HepG2 (cell line): Measurements from ENCODE around the gene DLG1.

Source experiments
- TF ChIP-seq, protein P1 (sequence below): sonication (generic); formaldehyde crosslinking; IDR thresholded peaks from 2 replicates; pipeline ENCODE4 v1.5.0; 2020; ENCODE audit warnings: mild to moderate bottlenecking, missing genetic modification reagents, moderate library complexity
- TF ChIP-seq, protein P2 (sequence below): sonication (generic); formaldehyde crosslinking; IDR thresholded peaks from 2 replicates; pipeline ENCODE4 v1.4.0; 2020; ENCODE audit warnings: missing genetic modification reagents, borderline replicate concordance

DNA sequence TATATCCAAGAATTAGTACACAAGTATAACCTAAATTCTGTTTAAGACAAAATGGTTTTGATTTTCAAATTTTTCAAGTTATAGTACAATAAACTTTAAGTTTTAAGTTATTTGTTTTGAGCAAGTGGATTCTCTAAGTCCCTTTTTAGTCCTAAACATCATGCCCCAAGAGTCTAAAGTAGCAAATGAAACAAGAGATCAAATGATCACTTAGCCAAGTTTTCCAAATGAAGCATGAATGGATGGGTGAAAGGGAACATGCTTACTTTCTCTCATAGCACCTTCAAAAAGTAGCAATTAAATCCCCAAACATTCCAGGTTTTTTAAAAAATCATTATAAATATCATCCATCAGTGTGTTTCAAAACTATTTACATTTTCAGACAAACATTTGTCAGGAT, 19.5 kb downstream of the DLG1 start:
- TF ChIP-seq, protein P1, sequence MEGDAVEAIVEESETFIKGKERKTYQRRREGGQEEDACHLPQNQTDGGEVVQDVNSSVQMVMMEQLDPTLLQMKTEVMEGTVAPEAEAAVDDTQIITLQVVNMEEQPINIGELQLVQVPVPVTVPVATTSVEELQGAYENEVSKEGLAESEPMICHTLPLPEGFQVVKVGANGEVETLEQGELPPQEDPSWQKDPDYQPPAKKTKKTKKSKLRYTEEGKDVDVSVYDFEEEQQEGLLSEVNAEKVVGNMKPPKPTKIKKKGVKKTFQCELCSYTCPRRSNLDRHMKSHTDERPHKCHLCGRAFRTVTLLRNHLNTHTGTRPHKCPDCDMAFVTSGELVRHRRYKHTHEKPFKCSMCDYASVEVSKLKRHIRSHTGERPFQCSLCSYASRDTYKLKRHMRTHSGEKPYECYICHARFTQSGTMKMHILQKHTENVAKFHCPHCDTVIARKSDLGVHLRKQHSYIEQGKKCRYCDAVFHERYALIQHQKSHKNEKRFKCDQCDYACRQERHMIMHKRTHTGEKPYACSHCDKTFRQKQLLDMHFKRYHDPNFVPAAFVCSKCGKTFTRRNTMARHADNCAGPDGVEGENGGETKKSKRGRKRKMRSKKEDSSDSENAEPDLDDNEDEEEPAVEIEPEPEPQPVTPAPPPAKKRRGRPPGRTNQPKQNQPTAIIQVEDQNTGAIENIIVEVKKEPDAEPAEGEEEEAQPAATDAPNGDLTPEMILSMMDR (CRISPR knock-in tag): no peak
- TF ChIP-seq, protein P2, sequence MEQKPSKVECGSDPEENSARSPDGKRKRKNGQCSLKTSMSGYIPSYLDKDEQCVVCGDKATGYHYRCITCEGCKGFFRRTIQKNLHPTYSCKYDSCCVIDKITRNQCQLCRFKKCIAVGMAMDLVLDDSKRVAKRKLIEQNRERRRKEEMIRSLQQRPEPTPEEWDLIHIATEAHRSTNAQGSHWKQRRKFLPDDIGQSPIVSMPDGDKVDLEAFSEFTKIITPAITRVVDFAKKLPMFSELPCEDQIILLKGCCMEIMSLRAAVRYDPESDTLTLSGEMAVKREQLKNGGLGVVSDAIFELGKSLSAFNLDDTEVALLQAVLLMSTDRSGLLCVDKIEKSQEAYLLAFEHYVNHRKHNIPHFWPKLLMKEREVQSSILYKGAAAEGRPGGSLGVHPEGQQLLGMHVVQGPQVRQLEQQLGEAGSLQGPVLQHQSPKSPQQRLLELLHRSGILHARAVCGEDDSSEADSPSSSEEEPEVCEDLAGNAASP: no peak
